A673 (cell line): ENCODE data around the gene FHIT. TPM values are rescaled to one million over a fixed set of nuclear protein-coding genes. Genes with fewer than 3 reads are reported as not detected.

ENCODE experiments used
- BruUV-seq: library from RNA; stranded (reverse); fragments of 400-500 nt; replicated peaks from 2 replicates; lab custom pipeline; 2021; lab: Mats Ljungman, UMichigan
- CTCF ChIA-PET: fragments of 300-600 bp; sonication (Branson Sonifier 250); formaldehyde crosslinking; loops from one replicate; lab custom pipeline; 2022; ENCODE audit warnings: antibody characterized with exemption; lab: Charles Lee
- POLR2A ChIA-PET: fragments of 300-600 bp; sonication (Branson Sonifier 250); formaldehyde crosslinking; loops from one replicate; lab custom pipeline; 2022; ENCODE audit warnings: antibody characterized with exemption; ENCODE audit not compliant: low non-redundant PET; lab: Charles Lee
- DNase-seq: peaks from one replicate; pipeline ENCODE4 v3.0.0-alpha.2; 2015; ENCODE audit warnings: low spot score
- H3K27ac ChIP-seq: fragments of 200-600 bp; sonication (generic); 2 replicates; pipeline ENCODE4 v1.5.1; 2016; ENCODE audit warnings: mixed run types, low read depth, mild to moderate bottlenecking, mixed read lengths, antibody characterized with exemption, low read length; ENCODE audit not compliant: poor library complexity, severe bottlenecking
- H3K27me3 ChIP-seq: fragments of 200-600 bp; sonication (generic); replicated peaks from 2 replicates; pipeline ENCODE4 v1.6.1; 2017; ENCODE audit warnings: mixed run types, low read depth, mild to moderate bottlenecking, mixed read lengths, antibody characterized with exemption, low read length; ENCODE audit not compliant: insufficient read depth, poor library complexity
- H3K36me3 ChIP-seq: fragments of 200-600 bp; sonication (generic); 2 replicates; pipeline ENCODE4 v1.6.1; 2016; ENCODE audit warnings: mixed run types, mild to moderate bottlenecking, mixed read lengths, antibody characterized with exemption, low read length; ENCODE audit not compliant: insufficient read depth, poor library complexity, severe bottlenecking
- H3K4me1 ChIP-seq: fragments of 200-600 bp; sonication (generic); 2 replicates; pipeline ENCODE4 v1.6.1; 2017; ENCODE audit warnings: mixed run types, mild to moderate bottlenecking, mixed read lengths, antibody characterized with exemption, low read length; ENCODE audit not compliant: insufficient read depth, poor library complexity, severe bottlenecking
- H3K4me3 ChIP-seq: fragments of 200-600 bp; sonication (generic); 2 replicates; pipeline ENCODE4 v1.5.1; 2016; ENCODE audit warnings: low read depth, mixed run types, mild to moderate bottlenecking, mixed read lengths, low read length; ENCODE audit not compliant: poor library complexity, severe bottlenecking
- H3K9me3 ChIP-seq: fragments of 200-600 bp; sonication (generic); 2 replicates; pipeline ENCODE4 v1.6.1; 2016; ENCODE audit warnings: mixed run types, low read depth, mild to moderate bottlenecking, mixed read lengths, antibody characterized with exemption, low read length; ENCODE audit not compliant: poor library complexity, severe bottlenecking
- CTCF ChIP-seq: fragments of 300-800, 200-600 bp; sonication (generic); conservative IDR thresholded peaks from 2 replicates; pipeline ENCODE4 v1.5.1; 2017; ENCODE audit warnings: low read depth, mild to moderate bottlenecking, antibody characterized with exemption, low read length, moderate library complexity, mixed read lengths
- EZH2 ChIP-seq: fragments of 200-600 bp; sonication (generic); IDR thresholded peaks from 2 replicates; pipeline ENCODE4 v1.6.1; 2017; ENCODE audit warnings: borderline replicate concordance, low read depth, mild to moderate bottlenecking, mixed read lengths, antibody characterized with exemption, low read length; ENCODE audit not compliant: poor library complexity, severe bottlenecking
- intact Hi-C: fragments of 100-400 bp; cut with micrococcal nuclease; formaldehyde crosslinking; loops from one replicate; pipeline ENCODE4 v1.10.0; 2022; ENCODE audit not compliant: unreplicated experiment
- total RNA-seq: library from RNA; stranded (reverse); gene quantifications from 2 replicates; pipeline ENCODE4 v1.2.3, GENCODE V29; 2021

Gene FHIT
- total RNA-seq, 1 experiment from 2014 or later: not detected

- Histone ChIP-seq H3K4me3 (no peak overlapping the region), H3K27me3 (no peaks in the 10 kb centered on the region), H3K4me1 (no peaks in the 10 kb centered on the region), H3K36me3 (no peaks in the 10 kb centered on the region), H3K9me3 (no peaks in the 10 kb centered on the region), H3K27ac (no peak overlapping the region)
- no TSS peak for BruUV-seq
- POLR2A ChIA-PET: no interaction called here
- no peak for DNase-seq
- intact Hi-C loops: no loop called here
- CTCF ChIA-PET: no interaction called here
- TF ChIP-seq CTCF (no peak), EZH2 (no peak)
Observed at GRCh38 chr3:60095930-60096329, 1155.3 kb downstream of the FHIT start.

GRCh38 chr3:60095516-60095915 lies 1155.7 kb downstream of the FHIT start:
- no peak for DNase-seq
- intact Hi-C loops: no loop called here
- Histone ChIP-seq H3K27ac (no peak overlapping the region), H3K9me3 (no peaks in the 10 kb centered on the region), H3K4me1 (no peaks in the 10 kb centered on the region), H3K36me3 (no peaks in the 10 kb centered on the region), H3K4me3 (no peak overlapping the region), H3K27me3 (no peaks in the 10 kb centered on the region)
- TF ChIP-seq EZH2 (no peak), CTCF (no peak)
- BruUV-seq: no TSS peak
- ChIA-PET POLR2A (no interaction called here), CTCF (no interaction called here)

GRCh38 chr3:60094392-60094947 lies 1156.8 kb downstream of the FHIT start:
- no peak overlapping the region for H3K27ac ChIP-seq
- DNase-seq: no peak
- ChIA-PET CTCF (no interaction called here), POLR2A (no interaction called here)
- H3K27me3 ChIP-seq: no peaks in the 10 kb centered on the region
- no peak for TF ChIP-seq EZH2
- TF ChIP-seq CTCF: no peak
- no peaks in the 10 kb centered on the region for H3K36me3 ChIP-seq
- no peaks in the 10 kb centered on the region for H3K9me3 ChIP-seq
- intact Hi-C loops: no loop called here
- no TSS peak for BruUV-seq
- H3K4me1 ChIP-seq: no peaks in the 10 kb centered on the region
- H3K4me3 ChIP-seq: no peak overlapping the region
